ENCODE results near the gene DLGAP3.

DLGAP3 gene

GRCh38 chr1:34876406-34876805, 53.0 kb downstream of the DLGAP3 start:
- no peak for DNase-seq
- no peak for TF ChIP-seq POLR2A (IDR thresholded peaks at IDR 0.05; ENCODE audit: low read length)
- no peak for TF ChIP-seq GATA1 (IDR thresholded peaks at IDR 0.05; ENCODE audit: low read depth, low read length)

- DNase-seq = no peak
- no peak for TF ChIP-seq POLR2A (IDR thresholded peaks at IDR 0.05; ENCODE audit: low read length)
- no peak for TF ChIP-seq GATA1 (IDR thresholded peaks at IDR 0.05; ENCODE audit: low read depth, low read length)
These were observed 55.0 kb downstream of the DLGAP3 start for GRCh38 chr1:34874296-34874952.

DNA sequence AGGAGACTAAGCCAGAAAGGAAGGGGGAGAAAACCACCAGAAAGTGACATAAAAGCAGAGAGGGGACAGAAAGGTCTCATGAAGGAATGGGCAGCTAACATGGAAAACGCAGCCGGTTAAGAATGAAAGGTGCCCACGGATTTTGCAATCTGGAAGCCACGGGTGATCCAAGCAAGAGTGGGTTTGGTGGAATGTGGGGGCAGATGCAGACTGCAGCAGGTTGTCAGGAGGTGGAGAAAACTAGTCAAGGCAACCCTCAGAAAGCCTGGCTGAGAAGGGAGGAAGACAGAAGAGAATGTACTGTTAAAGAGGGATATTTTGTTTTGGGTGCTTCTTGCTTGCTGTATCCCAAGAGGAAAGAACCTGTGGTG, 57.3 kb downstream of the DLGAP3 start:
- no peak for TF ChIP-seq POLR2A (IDR thresholded peaks at IDR 0.05; ENCODE audit: low read length)
- TF ChIP-seq GATA1 (IDR thresholded peaks at IDR 0.05; ENCODE audit: low read depth, low read length) = no peak
- no peak for DNase-seq

DNA sequence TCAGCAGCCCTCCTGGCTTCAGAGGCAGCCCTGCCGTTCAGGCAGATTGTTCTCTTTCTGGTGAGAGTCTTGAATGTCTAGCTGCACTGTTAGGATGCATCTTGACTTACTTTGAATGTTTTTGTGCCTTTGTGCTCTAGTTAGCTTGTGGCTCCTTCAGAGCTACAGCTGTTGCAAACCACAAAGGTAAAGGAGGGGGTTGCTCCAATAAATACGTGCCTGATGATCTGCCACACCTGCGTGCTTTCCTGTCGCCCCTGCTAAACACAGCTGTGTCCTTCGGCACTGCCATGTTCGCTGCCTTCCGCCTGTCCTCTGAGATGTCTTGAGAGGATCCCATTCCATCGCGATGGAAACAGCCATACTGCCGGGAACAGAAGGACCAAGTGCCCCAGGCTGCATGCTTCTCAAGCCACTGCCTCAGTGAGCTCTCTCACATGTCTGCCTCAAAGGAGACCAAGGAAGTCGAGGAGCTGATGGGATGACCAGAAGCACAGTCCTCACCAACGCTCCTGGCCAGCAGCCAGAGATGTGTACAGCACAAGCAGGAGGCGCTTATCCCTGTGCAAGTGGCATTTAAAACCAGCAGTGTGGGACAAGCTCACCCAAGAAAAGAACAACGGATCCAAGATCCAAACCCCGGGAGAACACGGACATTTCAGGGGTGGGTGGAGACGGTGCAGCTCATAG, 57.9 kb downstream of the DLGAP3 start:
- no peak for TF ChIP-seq GATA1 (IDR thresholded peaks at IDR 0.05; ENCODE audit: low read depth, low read length)
- TF ChIP-seq POLR2A (IDR thresholded peaks at IDR 0.05; ENCODE audit: low read length) = no peak
- no peak for DNase-seq

- TF ChIP-seq POLR2A (IDR thresholded peaks at IDR 0.05; ENCODE audit: low read length) (no peak), GATA1 (IDR thresholded peaks at IDR 0.05; ENCODE audit: low read depth, low read length) (no peak)
- no peak for DNase-seq
These were observed 59.1 kb downstream of the DLGAP3 start for GRCh38 chr1:34870395-34870794.

GRCh38 chr1:34869760-34870159, 59.7 kb downstream of the DLGAP3 start:
- TF ChIP-seq GATA1 (IDR thresholded peaks at IDR 0.05; ENCODE audit: low read depth, low read length) = no peak
- TF ChIP-seq POLR2A (IDR thresholded peaks at IDR 0.05; ENCODE audit: low read length) = no peak
- no peak for DNase-seq

DNA sequence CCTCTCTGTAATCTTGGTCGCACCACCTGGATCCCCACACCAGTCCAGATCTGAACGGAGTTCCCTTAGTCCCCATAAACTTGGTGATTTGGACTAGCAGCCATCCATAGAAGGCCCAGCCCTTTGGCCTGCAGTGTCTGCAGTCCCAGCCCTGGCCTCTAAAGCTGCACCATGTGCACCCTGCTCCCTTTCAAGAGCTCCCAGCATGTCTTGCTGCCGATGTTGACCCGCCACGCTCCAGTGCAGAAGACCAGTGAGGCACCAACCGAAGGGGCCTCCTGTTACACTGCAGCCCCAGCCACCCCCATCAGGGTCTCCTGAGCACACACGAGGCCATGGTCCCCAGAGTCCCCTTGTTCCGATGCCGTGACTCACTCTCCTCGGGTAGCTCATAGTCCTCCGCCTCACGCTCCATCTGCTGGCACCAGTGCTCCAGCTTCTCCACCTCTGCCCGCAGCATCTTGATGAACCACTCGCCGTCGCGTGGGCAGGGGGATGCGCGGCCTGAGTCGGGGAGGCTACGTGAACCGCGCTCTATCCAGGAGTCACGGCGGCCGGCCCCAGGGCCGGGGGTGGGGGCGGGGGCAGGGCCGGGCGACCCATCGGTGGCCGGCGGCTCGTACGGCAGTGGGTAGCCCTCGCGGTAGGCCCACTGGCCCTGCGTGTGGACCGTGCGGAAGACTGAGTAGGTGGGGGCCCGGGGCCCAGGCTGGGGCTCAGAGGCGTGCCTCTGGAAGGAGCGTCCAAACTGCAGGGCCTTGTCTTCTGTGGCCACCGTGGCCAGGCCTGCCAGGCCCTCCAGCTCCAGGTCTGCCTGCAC, 61.0 kb downstream of the DLGAP3 start:
- DNase-seq = no peak

DNA sequence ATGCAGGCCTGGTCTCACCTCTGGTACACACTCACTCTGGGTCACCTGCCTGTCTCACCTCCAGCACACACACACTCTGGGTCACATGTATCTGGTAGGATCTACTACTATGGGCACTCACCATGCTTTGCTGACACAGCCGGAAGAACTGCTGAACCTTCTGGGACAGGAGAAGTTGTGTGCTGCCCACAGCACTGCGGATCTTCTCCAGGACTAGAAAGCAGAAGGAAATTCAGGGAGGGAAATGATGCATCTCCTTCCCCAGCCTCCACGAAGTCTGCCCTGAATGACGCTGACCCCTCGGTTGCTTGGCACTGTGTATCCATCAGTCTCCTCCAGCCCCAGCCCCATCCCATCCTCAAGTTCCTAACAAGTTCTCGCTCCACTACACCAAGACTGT, 62.0 kb downstream of the DLGAP3 start:
- TF ChIP-seq POLR2A (IDR thresholded peaks at IDR 0.05; ENCODE audit: low read length) (no peak), GATA1 (IDR thresholded peaks at IDR 0.05; ENCODE audit: low read depth, low read length) (no peak)
- DNase-seq = no peak

More for the DNA sequence above, 61.0 kb downstream of the DLGAP3 start:
- TF ChIP-seq POLR2A (IDR thresholded peaks at IDR 0.05; ENCODE audit: low read length) = no peak
- TF ChIP-seq GATA1 (IDR thresholded peaks at IDR 0.05; ENCODE audit: low read depth, low read length) = no peak

GRCh38 chr1:34866762-34867109, 62.7 kb downstream of the DLGAP3 start:
- no peak for TF ChIP-seq GATA1 (IDR thresholded peaks at IDR 0.05; ENCODE audit: low read depth, low read length)
- DNase-seq = no peak

DNA sequence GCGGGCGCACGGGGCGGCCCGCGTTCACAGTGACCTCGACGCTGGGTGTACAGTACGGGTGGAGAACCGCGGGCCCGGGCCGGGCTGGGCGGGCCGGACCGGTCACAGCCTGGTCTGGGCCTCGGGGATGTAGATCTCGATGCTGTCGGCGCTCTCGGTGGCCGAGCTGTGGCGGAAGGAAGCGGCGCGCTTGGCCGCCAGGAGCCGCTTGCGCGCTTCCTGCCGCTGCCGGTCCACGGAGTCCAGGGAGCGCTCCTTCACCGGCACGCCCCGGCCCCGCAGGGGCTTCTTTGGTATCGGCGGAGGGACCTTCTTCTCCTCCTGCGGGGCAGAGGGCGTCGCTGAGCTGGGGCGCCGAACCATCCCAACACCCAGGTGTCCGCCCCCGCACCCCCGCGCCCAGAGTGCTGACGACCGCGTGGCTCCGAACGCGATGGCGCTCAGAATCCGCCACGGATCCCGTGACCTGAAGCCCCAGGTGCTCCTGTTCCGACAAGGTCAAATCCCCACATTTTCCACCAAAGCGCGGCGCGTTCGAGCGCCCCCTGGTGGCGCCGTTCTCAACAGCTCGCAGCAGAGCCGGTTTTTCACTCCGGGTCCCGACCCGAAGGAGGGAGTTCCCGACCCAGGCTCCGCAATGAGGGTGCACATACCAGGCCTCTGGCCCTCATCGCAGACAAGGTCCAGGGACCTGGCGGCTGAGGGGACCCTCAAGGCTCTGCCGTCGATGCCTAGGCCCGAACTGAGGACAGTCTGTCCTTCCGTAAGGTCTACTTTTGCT, 63.3 kb downstream of the DLGAP3 start:
- DNase-seq = peak; percentile 83 to 90
- no peak for TF ChIP-seq GATA1 (IDR thresholded peaks at IDR 0.05; ENCODE audit: low read depth, low read length)
- peak; percentile 29 for TF ChIP-seq POLR2A (IDR thresholded peaks at IDR 0.05; ENCODE audit: low read length)

DNA sequence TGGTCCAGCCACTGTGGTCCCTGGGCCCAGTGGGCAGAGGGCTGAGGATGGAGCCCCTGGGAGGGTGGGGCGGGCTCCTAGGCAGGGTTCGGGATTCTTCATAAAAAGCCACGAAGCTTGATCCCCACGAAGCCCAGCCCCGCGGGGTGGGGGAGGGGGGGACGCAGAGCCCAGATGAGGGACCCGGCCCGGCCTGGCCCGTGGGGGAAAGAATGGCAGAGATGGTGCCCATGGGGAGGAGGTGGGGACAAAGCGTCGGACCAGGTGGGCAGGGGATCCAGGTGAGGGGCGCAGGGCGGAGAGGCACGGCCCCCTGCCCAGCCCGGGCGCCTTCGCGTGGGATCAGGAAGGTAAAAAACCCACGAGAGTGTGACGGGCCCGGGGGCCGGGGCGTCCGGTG, 63.9 kb downstream of the DLGAP3 start:
- no peak for DNase-seq
- no peak for TF ChIP-seq POLR2A (IDR thresholded peaks at IDR 0.05; ENCODE audit: low read length)
- TF ChIP-seq GATA1 (IDR thresholded peaks at IDR 0.05; ENCODE audit: low read depth, low read length) = no peak

- no peak for TF ChIP-seq POLR2A (IDR thresholded peaks at IDR 0.05; ENCODE audit: low read length)
- no peak for TF ChIP-seq GATA1 (IDR thresholded peaks at IDR 0.05; ENCODE audit: low read depth, low read length)
- no peak for DNase-seq
These were observed 64.7 kb downstream of the DLGAP3 start for GRCh38 chr1:34864759-34865158.

GRCh38 chr1:34863501-34863900, 65.9 kb downstream of the DLGAP3 start:
- DNase-seq = no peak
- TF ChIP-seq GATA1 (IDR thresholded peaks at IDR 0.05; ENCODE audit: low read depth, low read length) (no peak), POLR2A (IDR thresholded peaks at IDR 0.05; ENCODE audit: low read length) (no peak)

Measured in erythroblast (primary cell).